ENCODE results near the gene ZBTB7C.

Gene ZBTB7C

DNA sequence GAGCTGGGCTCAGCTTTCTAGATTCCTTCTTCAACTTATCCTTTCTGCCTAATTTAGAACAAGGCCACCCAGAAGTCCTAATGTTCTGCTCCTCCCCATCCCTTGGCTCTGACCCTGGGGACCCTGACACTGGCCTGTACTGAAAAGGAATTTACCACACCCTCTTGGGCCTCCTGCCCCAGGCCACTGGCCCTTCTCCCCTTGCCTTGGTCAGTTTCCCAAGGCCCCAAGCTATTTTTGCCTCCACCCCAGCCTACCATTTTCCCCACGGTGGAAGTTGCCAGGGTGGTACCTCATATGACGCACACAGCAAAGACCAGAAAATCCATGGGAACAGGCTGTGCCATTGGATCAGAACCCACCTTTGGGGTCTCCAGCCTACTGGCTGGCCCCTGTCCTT lies 72.1 kb downstream of the ZBTB7C start:
- no peak for DNase-seq (ENCODE audit: low read depth)
- no peak overlapping the region for H3K4me3 ChIP-seq (ENCODE audit: low read length)
- TF ChIP-seq, protein P1, sequence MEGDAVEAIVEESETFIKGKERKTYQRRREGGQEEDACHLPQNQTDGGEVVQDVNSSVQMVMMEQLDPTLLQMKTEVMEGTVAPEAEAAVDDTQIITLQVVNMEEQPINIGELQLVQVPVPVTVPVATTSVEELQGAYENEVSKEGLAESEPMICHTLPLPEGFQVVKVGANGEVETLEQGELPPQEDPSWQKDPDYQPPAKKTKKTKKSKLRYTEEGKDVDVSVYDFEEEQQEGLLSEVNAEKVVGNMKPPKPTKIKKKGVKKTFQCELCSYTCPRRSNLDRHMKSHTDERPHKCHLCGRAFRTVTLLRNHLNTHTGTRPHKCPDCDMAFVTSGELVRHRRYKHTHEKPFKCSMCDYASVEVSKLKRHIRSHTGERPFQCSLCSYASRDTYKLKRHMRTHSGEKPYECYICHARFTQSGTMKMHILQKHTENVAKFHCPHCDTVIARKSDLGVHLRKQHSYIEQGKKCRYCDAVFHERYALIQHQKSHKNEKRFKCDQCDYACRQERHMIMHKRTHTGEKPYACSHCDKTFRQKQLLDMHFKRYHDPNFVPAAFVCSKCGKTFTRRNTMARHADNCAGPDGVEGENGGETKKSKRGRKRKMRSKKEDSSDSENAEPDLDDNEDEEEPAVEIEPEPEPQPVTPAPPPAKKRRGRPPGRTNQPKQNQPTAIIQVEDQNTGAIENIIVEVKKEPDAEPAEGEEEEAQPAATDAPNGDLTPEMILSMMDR (conservative IDR thresholded peaks at IDR 0.05; ENCODE audit: low read length) = no peak

DNA sequence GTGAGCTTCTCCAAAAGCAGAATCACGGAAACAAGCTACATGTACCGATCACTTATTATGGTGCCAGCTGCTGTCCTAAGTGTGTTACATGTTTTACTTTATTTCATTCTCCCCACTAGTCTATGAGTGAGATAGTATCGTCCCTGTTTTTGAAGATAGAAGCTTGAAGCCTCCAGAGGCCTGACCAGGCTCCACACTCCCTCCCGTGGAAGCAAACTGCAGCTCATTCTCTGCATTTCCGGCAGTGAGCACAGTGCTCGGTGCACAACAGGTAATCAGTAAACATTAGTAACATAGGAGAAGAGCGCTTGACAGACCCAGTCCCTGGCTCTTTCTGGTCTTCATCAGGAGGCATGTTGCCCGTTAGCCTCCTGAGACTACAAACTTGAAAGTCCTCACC lies 72.9 kb downstream of the ZBTB7C start:
- no peak for DNase-seq (ENCODE audit: low read depth)

DNA sequence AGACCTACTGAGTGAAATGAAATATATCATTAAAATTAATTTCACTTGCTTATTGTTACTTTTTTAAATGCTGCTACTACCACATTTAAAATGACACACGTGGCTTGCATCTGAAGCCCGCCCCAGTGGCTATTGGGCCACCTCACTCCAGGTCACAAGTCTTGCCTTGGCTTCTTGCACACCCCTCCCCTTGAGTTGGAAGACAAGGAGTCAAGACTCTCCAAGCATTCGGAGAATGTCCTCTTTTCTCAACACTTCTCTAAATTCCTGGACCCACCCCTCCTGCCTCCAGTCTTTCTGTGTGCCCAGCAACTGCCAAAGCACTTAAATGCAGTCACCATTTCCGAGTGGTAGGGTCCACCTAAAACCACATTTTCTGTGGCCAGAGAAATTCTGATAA lies 73.4 kb downstream of the ZBTB7C start:
- DNase-seq (ENCODE audit: low read depth) = no peak
- TF ChIP-seq, protein P1 (conservative IDR thresholded peaks at IDR 0.05; ENCODE audit: low read length) = no peak
- no peak overlapping the region for H3K4me3 ChIP-seq (ENCODE audit: low read length)

More for the DNA sequence above, 72.9 kb downstream of the ZBTB7C start:
- no peak overlapping the region for H3K4me3 ChIP-seq (ENCODE audit: low read length)
- TF ChIP-seq, protein P1 (conservative IDR thresholded peaks at IDR 0.05; ENCODE audit: low read length) = no peak

DNA sequence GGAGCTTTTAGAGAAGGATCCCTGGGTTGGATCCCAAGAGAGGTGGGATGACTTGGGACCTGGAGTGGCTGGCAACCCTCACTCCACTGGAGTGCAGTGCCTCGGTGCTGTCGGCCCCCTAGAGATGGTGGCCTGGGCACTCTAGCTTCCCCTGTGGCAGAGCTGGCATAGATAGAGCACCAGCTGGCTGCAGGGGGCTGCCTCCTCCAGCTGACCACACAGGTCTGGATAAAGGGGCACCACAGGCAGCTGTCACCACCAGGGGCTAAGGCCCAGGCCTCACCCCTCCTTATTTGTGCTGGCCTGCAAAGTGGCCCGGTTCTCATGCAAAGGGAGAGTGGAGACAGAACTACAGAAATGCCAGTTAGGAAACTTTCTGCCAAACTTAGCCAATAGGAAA lies 74.3 kb downstream of the ZBTB7C start:
- H3K4me3 ChIP-seq (ENCODE audit: low read length) = no peak overlapping the region
- no peak for DNase-seq (ENCODE audit: low read depth)
- TF ChIP-seq, protein P1 (conservative IDR thresholded peaks at IDR 0.05; ENCODE audit: low read length) = no peak

DNA sequence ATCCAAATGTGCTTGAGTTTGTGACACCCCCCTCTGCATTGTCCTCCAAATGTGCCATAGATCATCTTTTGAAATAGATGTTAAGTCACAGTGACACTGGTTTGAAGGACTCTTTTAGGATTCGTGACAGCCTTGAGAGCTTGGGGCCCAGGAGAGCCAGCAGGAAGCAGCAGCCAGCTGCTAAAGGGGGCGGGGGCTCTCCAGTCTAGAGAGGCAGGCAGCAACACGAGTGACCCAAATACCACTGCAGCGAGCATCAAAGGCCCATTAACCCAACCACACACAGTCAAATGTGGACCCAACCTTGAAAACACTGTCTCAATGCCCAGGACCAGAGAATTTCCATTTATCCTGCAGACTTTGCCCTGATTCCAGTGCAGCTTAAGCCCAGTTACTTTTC lies 75.6 kb downstream of the ZBTB7C start:
- DNase-seq (ENCODE audit: low read depth) = no peak
- no peak overlapping the region for H3K4me3 ChIP-seq (ENCODE audit: low read length)
- TF ChIP-seq, protein P1 (conservative IDR thresholded peaks at IDR 0.05; ENCODE audit: low read length) = no peak

DNA sequence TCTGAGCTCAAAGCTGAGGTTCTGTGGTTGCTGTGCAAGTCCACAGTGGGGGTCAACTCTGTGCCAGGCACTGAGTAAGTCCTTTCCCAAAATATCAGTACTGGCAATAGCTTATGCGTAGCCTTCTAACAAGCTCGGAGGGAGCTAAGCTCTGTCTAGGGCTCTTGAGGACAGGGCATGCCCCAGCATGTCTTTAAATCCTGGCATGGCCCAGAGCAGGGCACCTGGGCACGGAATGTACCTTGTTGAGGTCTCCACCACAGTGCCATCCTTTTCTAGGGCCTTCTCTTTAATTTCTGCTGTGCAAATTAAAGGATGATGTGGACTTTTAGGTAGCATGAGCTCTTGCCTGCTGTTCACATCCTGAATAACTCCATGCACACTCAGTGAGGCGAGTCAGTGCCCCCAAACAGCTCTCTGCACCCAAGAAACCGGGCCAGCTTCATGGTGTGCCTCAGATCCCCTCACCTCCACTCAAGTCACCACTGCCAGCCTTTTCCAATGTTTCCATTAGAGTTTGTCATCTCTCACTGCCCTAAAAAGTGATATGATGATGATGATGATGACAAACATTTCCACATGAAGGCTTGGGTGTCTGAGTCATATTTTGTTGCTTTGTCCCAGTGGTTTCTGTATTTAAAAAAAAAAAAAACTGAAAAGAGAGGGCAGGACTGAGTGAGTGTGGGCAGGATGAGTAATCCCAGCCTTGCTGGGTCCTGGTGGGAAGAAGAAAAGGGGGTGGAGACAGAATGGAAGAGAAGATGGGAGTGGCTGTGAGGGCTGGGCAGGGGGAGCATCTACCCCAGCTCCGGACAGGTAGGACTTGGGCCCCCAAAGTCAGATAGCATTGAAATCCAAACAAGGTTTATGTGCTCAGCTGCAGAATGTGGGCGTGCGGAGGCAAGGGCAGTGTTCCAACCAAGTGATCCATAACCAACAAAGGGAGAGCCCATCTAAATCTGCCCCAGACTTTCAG lies 78.9 kb downstream of the ZBTB7C start:
- DNase-seq (ENCODE audit: low read depth) = peak; percentile 65
- no peak overlapping the region for H3K4me3 ChIP-seq (ENCODE audit: low read length)
- TF ChIP-seq, protein P1 (conservative IDR thresholded peaks at IDR 0.05; ENCODE audit: low read length) = no peak

Data from AG10803 (cell line).